LoVo (cell line): ENCODE results near the gene CLIC3.
"Not testable (repeated sequence)": the region's sequence is repeated elsewhere in the genome, so short reads cannot be mapped to it uniquely, and the experiment has no call there.

Experiments
- DNase-seq: peaks from one replicate; pipeline ENCODE4 v3.0.0-alpha.2; 2016; ENCODE audit warnings: low spot score

The CLIC3 gene

GRCh38 chr9:137017071-137017470, 20.7 kb upstream of the CLIC3 start:
- no peak for DNase-seq

GRCh38 chr9:137016436-137016835, 20.1 kb upstream of the CLIC3 start:
- no peak for DNase-seq

DNA sequence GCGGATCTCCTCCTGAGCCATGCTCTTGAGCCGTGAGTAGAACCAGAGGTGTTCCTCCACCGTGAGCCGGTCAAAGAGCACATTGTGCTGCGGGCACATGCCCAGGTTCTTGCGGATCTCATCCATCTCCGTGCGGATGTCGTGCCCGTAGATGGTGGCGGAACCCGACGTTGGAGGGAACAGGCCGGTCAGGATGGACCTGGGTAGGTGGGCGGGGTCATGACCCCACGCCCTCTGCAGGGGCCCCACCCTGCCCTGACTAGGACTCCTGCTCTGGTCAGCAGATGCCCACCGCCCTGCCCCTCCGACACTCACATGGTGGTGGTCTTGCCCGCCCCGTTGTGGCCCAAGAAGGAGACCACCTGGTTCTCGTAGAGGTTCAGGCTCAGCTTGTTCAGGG, 19.6 kb upstream of the CLIC3 start:
- DNase-seq = no peak

- DNase-seq = no peak
Observed at GRCh38 chr9:137015540-137015930, 19.2 kb upstream of the CLIC3 start.

- DNase-seq = no peak
Observed at GRCh38 chr9:137014776-137015539, 18.6 kb upstream of the CLIC3 start.

DNA sequence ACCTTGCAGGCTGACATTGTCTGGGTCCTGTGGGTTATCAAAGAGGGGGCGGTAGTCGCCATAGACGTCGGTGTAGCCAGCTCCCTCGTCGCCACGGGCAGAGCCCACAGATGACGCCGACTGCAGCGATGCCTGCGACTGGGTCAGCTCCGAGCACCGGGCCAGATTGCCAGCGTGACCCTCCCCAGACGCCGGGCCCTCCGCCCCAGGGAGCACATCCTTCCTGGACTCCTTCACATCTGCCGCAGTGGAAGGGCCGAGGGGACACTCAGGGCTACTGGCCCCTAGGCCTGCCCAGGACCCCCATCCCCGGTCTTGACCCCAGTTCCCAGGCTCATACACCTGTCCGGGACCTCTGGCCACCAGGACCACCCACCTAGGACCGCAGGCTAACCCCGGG, 17.8 kb upstream of the CLIC3 start:
- DNase-seq = no peak

DNA sequence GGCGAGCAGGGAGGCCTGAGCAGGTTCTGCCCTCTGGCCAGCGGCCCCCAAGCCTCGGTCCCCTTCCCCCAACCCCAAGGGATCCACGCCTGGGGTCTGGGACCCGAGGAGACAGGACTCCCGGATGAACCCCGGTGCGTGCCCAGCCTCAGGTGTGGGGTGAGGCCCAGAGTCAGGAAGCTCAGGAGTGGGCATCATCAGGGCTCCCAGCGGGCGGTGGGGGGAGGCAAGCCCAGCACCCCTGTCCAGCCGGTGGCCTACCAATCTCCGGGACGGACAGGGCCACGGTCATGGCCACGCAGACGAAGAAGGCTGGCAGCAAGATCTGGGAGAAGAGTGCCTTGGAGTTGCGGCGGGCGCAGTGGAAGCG, 17.2 kb upstream of the CLIC3 start:
- DNase-seq = no peak

- DNase-seq = no peak
Observed at GRCh38 chr9:137012694-137013570, 16.6 kb upstream of the CLIC3 start.

- no peak for DNase-seq
Observed at GRCh38 chr9:137011907-137012675, 15.7 kb upstream of the CLIC3 start.

DNA sequence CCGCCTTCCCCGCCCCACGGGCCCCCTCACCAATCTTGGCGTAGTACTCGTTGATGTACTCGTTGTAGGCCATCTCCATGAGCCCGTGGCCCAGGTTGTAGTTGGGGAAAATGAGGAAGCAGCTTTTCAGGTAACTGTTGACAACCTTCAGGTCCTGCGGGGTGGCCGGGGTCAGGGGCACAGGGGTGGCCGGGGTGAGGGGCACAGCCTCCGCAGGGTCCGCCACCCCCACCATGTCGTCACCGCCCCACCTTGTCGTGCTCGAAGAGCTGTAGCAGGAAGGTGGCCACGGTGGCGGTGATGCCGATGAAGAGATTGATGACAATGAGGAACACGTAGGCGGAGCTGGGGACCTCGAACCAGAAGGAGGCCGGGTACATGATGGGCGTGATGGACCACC, 14.8 kb upstream of the CLIC3 start:
- DNase-seq = no peak

GRCh38 chr9:137009938-137010732, 13.8 kb upstream of the CLIC3 start:
- no peak for DNase-seq

- DNase-seq = no peak
Observed at GRCh38 chr9:137009217-137009616, 12.8 kb upstream of the CLIC3 start.

GRCh38 chr9:137008312-137008711, 11.9 kb upstream of the CLIC3 start:
- no peak for DNase-seq

- no peak for DNase-seq
Observed at GRCh38 chr9:137007816-137008270, 11.5 kb upstream of the CLIC3 start.

GRCh38 chr9:137007108-137007815, 10.9 kb upstream of the CLIC3 start:
- no peak for DNase-seq

DNA sequence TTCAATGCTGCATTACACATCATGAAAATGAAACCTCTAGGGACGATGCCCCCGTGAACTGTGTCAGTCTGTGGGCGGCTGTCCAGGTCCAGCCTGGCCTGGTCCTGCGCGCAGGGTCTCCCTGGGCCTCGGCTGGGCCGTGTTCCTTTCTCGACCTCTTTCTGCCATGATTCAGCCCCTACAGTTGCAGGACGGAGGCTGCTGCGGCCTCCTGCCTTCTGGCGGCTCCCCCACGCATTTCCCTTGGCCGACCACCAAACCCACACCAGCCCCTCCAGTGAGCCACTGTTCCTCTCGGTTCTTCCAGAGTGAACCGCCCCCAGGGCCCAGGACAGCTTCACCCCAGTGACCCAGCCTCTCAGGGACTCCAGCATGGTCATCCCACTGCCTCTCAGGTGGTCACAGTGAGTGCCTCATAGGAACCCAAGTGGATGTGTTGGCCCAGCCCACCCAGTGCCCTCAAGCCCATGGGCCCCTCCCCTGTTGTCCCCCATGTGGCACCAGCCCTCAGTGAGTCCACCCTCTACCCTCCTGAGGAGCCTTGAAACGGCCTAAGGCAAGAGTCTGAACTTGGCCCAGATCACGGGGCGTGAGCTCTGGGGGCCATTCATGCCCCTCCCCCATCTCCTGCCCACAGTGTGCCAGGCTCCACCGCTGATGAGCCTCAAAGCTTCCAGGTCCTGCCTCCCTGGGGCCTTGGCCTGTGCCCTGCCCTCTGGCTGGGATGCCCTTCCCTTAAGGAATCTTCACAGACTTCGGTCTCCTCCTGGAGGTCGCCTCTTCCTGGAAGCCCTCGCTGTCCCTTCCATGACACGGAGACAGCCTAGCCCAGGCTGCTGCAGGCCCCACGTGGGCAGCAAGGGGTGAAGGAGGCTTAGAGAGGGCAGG, 10.0 kb upstream of the CLIC3 start:
- DNase-seq = no peak

GRCh38 chr9:137004285-137004684, 7.9 kb upstream of the CLIC3 start:
- not testable (repeated sequence) for DNase-seq

- DNase-seq = no peak
Observed at GRCh38 chr9:137002646-137003041, 6.3 kb upstream of the CLIC3 start.

DNA sequence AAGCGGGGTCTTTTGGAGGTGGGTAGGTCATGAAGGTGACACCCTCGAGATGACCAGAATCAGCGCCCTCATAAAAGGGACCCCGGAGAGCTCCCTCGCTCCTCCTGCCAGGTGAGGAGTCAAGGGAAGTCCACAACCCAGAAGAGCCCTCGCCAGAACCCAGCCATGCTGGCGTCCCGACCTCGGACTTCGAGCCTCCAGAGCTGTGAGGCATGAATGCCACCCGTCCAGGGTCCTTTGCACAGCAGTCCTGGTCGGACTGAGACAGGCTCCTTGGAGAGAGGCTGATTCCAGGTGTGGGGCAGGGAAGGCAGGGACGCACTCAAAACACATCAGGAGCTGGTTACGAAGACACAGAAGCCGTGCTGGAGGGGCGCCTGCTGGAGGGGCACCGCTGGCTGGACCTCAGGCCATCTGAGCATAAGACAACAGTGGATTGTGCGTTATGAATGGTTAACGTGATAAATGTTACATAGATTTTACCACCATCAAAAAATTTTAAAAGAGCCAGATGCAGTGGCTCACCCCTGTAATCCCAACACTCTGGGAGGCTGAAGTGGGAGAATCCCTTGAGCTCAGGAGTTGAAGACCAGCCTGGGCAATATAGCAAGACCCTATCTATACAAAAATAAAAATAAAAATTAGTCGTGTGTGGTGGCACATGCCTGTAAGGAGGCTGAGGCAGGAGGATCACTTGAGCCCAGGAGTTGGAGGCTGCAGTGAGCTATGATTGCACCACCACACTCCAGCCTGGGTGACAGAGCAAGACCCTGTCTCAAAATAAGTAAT, 5.7 kb upstream of the CLIC3 start:
- DNase-seq = no peak
